H1 (cell line): ENCODE data around the gene MMP1. TPM values are rescaled to one million over a fixed set of nuclear protein-coding genes. Genes with fewer than 3 reads are reported as not detected.

Experiments used
- EP300 ChIP-seq, 2 experiments: IDR thresholded peaks; 1 replicate in 1 of 2; 2 replicates in 1 of 2; pipeline ENCODE4 v1.6.1; 2011 to 2012; ENCODE audit warnings: low read depth in 2 of 2, low read length in 2 of 2, mild to moderate bottlenecking in 2 of 2, borderline replicate concordance in 1 of 2, inconsistent platforms in 1 of 2, moderate library complexity in 1 of 2
- SAP30 ChIP-seq: fragments of 300-600 bp; sonication (generic); IDR thresholded peaks from 2 replicates; pipeline ENCODE4 v1.7.1; 2012; ENCODE audit warnings: low read length, moderate library complexity, mild to moderate bottlenecking, inconsistent platforms; ENCODE audit not compliant: insufficient read depth, insufficient replicate concordance
- SIRT6 ChIP-seq: IDR thresholded peaks from one replicate; pipeline ENCODE4 v1.7.1; 2012; ENCODE audit warnings: low read length, inconsistent platforms
- SIX5 ChIP-seq: IDR thresholded peaks from 2 replicates; pipeline ENCODE4 v1.6.1; 2011; ENCODE audit warnings: mild to moderate bottlenecking, low read depth, low read length
- polyA plus RNA-seq, 7 experiments: library from polyadenylated mRNA; depleted of rRNA in 3 of 7; stranded (reverse) in 5 of 7; unstranded in 2 of 7; fragments of >200 nt in 5 of 7; fragments of 200-250 nt in 2 of 7; gene quantifications; 1 replicate in 5 of 7; 2 replicates in 1 of 7; 4 replicates in 1 of 7; pipeline versions ENCODE4 v1.2.1 to v1.2.3, GENCODE V29; 2011 to 2013; ENCODE audit warnings: missing spikeins in 2 of 7, mixed read lengths in 2 of 7
- total RNA-seq: library from RNA; stranded (reverse); fragmentation: NEBNext Ultra II Directional; extraction: Animal tissue kit (Norgen Biotek cat#: 25700); gene quantifications from 2 replicates; pipeline ENCODE4 v1.2.1, GENCODE V29; 2021
- TF ChIP-seq, protein P1 (sequence below): IDR thresholded peaks from 2 replicates; pipeline ENCODE4 v1.6.1; 2011; ENCODE audit warnings: low read length, improper control_type of control experiment

The MMP1 gene
- total and polyA plus RNA-seq, 2 of the 8 experiments (the other 6 are each of a cell fraction or from before 2014, with no cell fraction given), result not detected

DNA sequence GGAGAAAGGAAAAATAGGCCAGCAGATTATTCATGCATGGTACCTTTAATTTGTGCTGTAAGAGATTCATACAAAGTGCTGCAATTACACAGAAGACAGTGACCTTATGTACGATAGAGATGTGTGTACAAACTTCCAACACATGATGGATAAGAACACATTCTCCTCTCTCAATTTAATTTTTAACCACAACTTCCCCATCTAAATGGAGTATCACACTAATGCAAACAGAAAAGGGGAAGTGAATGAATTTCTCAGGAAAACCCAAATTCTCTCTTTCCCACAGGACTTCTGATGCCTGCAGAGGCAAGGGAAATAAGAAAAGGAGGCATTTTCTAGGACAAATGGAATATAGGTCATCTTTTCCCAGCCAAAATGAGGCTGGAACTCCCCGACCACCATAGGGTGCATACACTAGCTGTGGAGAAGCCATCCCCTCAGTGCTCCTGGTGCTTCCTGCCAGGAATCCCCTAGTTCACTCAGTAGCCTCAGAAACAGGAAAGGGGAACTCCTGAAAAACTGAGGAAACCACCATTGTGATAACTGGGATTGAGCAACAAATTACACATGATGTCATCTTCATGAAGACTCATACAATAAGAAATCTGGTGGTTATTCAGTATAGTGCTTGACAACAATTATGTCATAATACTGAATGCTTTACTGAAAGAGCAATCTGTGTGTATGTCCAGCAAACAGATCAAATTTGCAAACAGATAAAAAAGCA lies 40.0 kb downstream of the MMP1 start (continued):
- TF ChIP-seq, protein P1, sequence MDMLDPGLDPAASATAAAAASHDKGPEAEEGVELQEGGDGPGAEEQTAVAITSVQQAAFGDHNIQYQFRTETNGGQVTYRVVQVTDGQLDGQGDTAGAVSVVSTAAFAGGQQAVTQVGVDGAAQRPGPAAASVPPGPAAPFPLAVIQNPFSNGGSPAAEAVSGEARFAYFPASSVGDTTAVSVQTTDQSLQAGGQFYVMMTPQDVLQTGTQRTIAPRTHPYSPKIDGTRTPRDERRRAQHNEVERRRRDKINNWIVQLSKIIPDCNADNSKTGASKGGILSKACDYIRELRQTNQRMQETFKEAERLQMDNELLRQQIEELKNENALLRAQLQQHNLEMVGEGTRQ, result no peak
- TF ChIP-seq SAP30 (no peak), SIRT6 (no peak), EP300 (IDR thresholded peaks at IDR 0.05; ENCODE audit: borderline replicate concordance in 1 of 2, low read depth in 2 of 2, low read length in 2 of 2) (no peak), SIX5 (no peak)
